Progenitor cell of endocrine pancreas (in vitro differentiated cells): ENCODE measurements around the gene FOXP3. TPM values are rescaled to one million over a fixed set of nuclear protein-coding genes. Genes with fewer than 3 reads are reported as not detected.

ENCODE experiments used
- DNase-seq: peaks from one replicate; pipeline ENCODE4 v3.0.0; 2021; ENCODE audit warnings: low spot score; ENCODE audit not compliant: unreplicated experiment
- H3K27ac Mint-ChIP-seq: 2 replicates; pipeline ENCODE4 v1.8.0; 2021; ENCODE audit warnings: mild to moderate bottlenecking, moderate library complexity, mixed read lengths
- H3K27me3 Mint-ChIP-seq: 2 replicates; pipeline ENCODE4 v1.8.0; 2021; ENCODE audit warnings: mixed read lengths
- H3K36me3 Mint-ChIP-seq: 2 replicates; pipeline ENCODE4 v1.8.0; 2022; ENCODE audit warnings: mixed read lengths; ENCODE audit not compliant: insufficient read depth
- H3K4me1 Mint-ChIP-seq: 2 replicates; pipeline ENCODE4 v1.8.0; 2021; ENCODE audit warnings: low read depth, mixed read lengths
- H3K4me3 Mint-ChIP-seq: 2 replicates; pipeline ENCODE4 v1.8.0; 2021; ENCODE audit warnings: low read depth, mild to moderate bottlenecking, moderate library complexity, mixed read lengths
- H3K9me3 Mint-ChIP-seq: 2 replicates; pipeline ENCODE4 v1.8.0; 2021; ENCODE audit warnings: low read depth, mixed read lengths
- total RNA-seq: library from RNA; stranded (reverse); gene quantifications from 2 replicates; pipeline ENCODE4 v1.2.1, GENCODE V29; 2021
- TF ChIP-seq, protein P1 (sequence below): fragments of 200-600 bp; sonication (generic); IDR thresholded peaks from one replicate; pipeline ENCODE4 v1.5.0; 2021; ENCODE audit warnings: antibody characterized with exemption, mild to moderate bottlenecking; ENCODE audit not compliant: unreplicated experiment

FOXP3 gene
- total RNA-seq, 1 donor from 2014 or later, result 0.24 TPM

DNA sequence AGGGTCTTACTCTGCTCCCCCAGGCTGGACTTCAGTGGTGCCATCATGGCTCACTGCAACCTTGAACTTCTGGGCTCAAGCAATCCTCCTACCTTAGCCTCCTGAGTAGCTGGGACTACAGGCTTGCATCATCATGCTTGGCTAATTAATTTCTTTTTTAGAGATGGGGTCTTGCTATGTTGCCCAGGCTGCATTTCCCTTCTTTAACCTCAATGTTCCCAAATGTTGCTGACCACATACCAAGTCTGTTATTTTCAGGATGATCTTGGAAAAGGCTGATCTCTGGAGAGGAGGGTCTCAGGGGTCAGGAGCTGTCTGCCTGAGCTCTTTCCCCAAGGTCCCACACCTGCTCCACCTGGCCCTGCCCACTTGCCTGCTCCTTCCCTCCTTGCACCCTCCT lies 44.4 kb downstream of the FOXP3 start:
- no peak for DNase-seq
- Mint-ChIP-seq H3K36me3 (peaks cover 1% of the 10 kb centered on the region), H3K27me3 (peaks cover 19% of the 10 kb centered on the region), H3K27ac (no peak overlapping the region), H3K4me3 (no peak overlapping the region), H3K4me1 (no peaks in the 10 kb centered on the region), H3K9me3 (peaks cover 28% of the 10 kb centered on the region)
- TF ChIP-seq, protein P1, sequence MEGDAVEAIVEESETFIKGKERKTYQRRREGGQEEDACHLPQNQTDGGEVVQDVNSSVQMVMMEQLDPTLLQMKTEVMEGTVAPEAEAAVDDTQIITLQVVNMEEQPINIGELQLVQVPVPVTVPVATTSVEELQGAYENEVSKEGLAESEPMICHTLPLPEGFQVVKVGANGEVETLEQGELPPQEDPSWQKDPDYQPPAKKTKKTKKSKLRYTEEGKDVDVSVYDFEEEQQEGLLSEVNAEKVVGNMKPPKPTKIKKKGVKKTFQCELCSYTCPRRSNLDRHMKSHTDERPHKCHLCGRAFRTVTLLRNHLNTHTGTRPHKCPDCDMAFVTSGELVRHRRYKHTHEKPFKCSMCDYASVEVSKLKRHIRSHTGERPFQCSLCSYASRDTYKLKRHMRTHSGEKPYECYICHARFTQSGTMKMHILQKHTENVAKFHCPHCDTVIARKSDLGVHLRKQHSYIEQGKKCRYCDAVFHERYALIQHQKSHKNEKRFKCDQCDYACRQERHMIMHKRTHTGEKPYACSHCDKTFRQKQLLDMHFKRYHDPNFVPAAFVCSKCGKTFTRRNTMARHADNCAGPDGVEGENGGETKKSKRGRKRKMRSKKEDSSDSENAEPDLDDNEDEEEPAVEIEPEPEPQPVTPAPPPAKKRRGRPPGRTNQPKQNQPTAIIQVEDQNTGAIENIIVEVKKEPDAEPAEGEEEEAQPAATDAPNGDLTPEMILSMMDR, result no peak

- no peak for DNase-seq
- H3K27ac Mint-ChIP-seq, result no peak overlapping the region
- H3K27me3 Mint-ChIP-seq, result peaks cover 18% of the 10 kb centered on the region
- no peaks in the 10 kb centered on the region for H3K36me3 Mint-ChIP-seq
- TF ChIP-seq, protein P1, result no peak
- H3K9me3 Mint-ChIP-seq, result peaks cover 29% of the 10 kb centered on the region
- H3K4me1 Mint-ChIP-seq, result no peaks in the 10 kb centered on the region
- no peak overlapping the region for H3K4me3 Mint-ChIP-seq
These were observed 49.4 kb downstream of the FOXP3 start for GRCh38 chrX:49214996-49215526.

DNA sequence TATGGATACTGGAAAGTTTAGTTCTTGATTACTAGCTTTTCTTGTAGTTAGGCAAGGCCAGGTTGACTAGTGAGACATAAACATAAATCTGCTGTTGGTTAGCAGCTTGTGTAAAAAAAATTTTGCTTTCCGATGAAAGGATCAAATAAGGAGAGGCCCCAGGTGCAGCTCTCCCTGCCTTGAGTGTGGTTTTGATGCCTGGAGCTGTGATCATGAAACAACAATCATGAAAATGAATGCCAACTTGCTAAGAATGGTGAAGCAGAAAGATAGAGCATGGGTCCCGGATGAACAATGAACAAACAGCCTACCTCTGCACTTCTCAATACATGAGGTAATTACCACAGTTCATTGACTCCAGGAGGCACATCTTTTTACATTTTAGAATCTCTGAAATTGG lies 50.1 kb downstream of the FOXP3 start:
- TF ChIP-seq, protein P1, result no peak
- no peaks in the 10 kb centered on the region for H3K36me3 Mint-ChIP-seq
- no peak overlapping the region for H3K27ac Mint-ChIP-seq
- no peak for DNase-seq
- no peaks in the 10 kb centered on the region for H3K4me1 Mint-ChIP-seq
- peaks cover 15% of the 10 kb centered on the region for H3K27me3 Mint-ChIP-seq
- no peak overlapping the region for H3K4me3 Mint-ChIP-seq
- H3K9me3 Mint-ChIP-seq, result peaks cover 26% of the 10 kb centered on the region

GRCh38 chrX:49212861-49213260 lies 51.6 kb downstream of the FOXP3 start:
- H3K27ac Mint-ChIP-seq, result no peak overlapping the region
- H3K27me3 Mint-ChIP-seq, result peaks cover 15% of the 10 kb centered on the region
- TF ChIP-seq, protein P1, result no peak
- no peaks in the 10 kb centered on the region for H3K36me3 Mint-ChIP-seq
- peaks cover 26% of the 10 kb centered on the region for H3K9me3 Mint-ChIP-seq
- no peak for DNase-seq
- H3K4me3 Mint-ChIP-seq, result no peak overlapping the region
- no peaks in the 10 kb centered on the region for H3K4me1 Mint-ChIP-seq

- Mint-ChIP-seq H3K4me3 (no peak overlapping the region), H3K27ac (no peak overlapping the region), H3K9me3 (peaks cover 26% of the 10 kb centered on the region), H3K36me3 (no peaks in the 10 kb centered on the region), H3K27me3 (peaks cover 15% of the 10 kb centered on the region), H3K4me1 (no peaks in the 10 kb centered on the region)
- no peak for DNase-seq
- TF ChIP-seq, protein P1, result no peak
These were observed 52.3 kb downstream of the FOXP3 start for GRCh38 chrX:49212209-49212608.
